ENCODE data around the gene MAP3K1.

Gene MAP3K1

DNA sequence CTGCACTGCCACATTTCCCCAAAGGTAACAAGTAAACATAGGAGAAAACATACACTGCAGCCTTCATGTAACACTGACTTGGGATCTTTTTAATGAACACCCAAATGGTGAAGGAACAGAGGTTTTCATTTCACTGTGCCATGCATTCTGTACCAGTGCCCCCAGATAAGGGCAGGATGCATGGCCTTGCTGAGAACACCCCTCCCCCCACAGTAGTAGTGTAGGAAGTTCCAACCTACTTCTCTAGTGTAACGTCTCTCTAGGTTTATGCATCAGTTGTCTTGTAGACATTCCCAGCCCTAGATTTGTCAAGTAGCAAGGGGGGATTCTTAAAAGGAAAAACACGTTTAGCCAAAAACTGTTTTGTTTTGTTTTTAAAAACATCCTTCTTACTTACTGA is 29.9 kb downstream of the MAP3K1 start:
- H3K9me3 Mint-ChIP-seq = no peaks in the 10 kb centered on the region
- H3K4me1 Mint-ChIP-seq = peaks cover 42% of the 10 kb centered on the region
- peaks cover 3% of the 10 kb centered on the region for H3K36me3 Mint-ChIP-seq (ENCODE audit: low read depth)
- H3K27ac Mint-ChIP-seq = peak overlapping the region in 2 of 3 experiments; percentile 19 to 43
- H3K27me3 Mint-ChIP-seq (ENCODE audit: low read depth) = no peaks in the 10 kb centered on the region
- TF ChIP-seq, protein P1, sequence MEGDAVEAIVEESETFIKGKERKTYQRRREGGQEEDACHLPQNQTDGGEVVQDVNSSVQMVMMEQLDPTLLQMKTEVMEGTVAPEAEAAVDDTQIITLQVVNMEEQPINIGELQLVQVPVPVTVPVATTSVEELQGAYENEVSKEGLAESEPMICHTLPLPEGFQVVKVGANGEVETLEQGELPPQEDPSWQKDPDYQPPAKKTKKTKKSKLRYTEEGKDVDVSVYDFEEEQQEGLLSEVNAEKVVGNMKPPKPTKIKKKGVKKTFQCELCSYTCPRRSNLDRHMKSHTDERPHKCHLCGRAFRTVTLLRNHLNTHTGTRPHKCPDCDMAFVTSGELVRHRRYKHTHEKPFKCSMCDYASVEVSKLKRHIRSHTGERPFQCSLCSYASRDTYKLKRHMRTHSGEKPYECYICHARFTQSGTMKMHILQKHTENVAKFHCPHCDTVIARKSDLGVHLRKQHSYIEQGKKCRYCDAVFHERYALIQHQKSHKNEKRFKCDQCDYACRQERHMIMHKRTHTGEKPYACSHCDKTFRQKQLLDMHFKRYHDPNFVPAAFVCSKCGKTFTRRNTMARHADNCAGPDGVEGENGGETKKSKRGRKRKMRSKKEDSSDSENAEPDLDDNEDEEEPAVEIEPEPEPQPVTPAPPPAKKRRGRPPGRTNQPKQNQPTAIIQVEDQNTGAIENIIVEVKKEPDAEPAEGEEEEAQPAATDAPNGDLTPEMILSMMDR (IDR thresholded peaks at IDR 0.05; ENCODE audit: unreplicated experiment in 3 of 3) = no peak
- no peak overlapping the region for H3K4me3 Mint-ChIP-seq

DNA sequence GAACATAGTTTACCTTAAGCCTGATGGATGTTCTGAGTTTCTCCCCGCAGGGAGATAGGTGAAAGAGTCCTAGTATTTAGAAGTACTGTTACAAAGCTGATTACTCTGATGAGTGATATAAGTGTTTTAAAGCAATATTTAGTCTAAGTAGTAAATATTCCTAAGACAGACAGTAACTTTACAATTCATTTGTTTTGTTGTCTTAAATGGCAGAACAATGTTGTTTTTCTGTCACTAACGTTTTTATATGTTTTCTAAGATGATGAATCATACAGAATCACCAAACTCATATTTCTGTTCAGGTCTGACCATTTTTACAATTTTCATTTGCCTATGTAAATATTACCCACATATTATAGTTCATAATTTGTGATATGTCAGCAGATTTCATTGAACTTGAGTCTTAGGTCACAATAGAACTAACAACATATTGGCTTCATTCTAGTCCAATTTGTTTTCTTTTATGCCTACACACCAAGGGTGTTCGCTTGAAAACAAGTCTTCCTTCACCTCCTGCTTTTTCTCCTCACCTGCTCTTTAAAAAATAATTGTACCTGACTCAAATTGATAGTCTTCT is 30.6 kb downstream of the MAP3K1 start:
- Mint-ChIP-seq H3K27ac (peak overlapping the region in 1 of 3 experiments; percentile 26), H3K9me3 (no peaks in the 10 kb centered on the region), H3K4me1 (peaks cover 42% of the 10 kb centered on the region), H3K36me3 (ENCODE audit: low read depth) (peaks cover 3% of the 10 kb centered on the region), H3K4me3 (no peak overlapping the region), H3K27me3 (ENCODE audit: low read depth) (no peaks in the 10 kb centered on the region)
- TF ChIP-seq, protein P1 (IDR thresholded peaks at IDR 0.05; ENCODE audit: unreplicated experiment in 3 of 3) = no peak

DNA sequence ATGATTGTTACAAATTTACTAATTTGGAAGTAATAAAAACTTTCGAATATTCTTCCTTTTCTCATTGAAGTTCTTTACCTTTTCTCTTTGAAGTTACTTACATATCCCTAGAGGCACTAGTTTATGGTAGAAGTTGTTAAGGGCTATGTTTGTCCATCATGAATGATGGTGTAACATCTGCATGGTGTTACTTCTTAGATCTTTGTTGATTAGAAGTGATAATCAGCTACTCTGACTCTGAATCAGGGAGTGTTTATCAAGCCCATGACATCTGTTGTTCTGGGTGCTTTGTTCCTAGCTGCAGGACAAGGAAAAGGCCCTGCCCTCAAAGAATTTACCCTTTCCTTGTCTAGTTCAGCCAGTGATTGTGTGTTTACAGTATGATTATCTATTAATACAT is 32.9 kb downstream of the MAP3K1 start:
- H3K27me3 Mint-ChIP-seq (ENCODE audit: low read depth) = no peaks in the 10 kb centered on the region
- TF ChIP-seq, protein P1 (IDR thresholded peaks at IDR 0.05; ENCODE audit: unreplicated experiment in 3 of 3) = no peak
- H3K9me3 Mint-ChIP-seq = no peaks in the 10 kb centered on the region
- peak overlapping the region in 2 of 3 experiments; percentile 23 to 49 for H3K27ac Mint-ChIP-seq
- H3K36me3 Mint-ChIP-seq (ENCODE audit: low read depth) = peaks cover 3% of the 10 kb centered on the region
- peaks cover 48% of the 10 kb centered on the region for H3K4me1 Mint-ChIP-seq
- H3K4me3 Mint-ChIP-seq = no peak overlapping the region

DNA sequence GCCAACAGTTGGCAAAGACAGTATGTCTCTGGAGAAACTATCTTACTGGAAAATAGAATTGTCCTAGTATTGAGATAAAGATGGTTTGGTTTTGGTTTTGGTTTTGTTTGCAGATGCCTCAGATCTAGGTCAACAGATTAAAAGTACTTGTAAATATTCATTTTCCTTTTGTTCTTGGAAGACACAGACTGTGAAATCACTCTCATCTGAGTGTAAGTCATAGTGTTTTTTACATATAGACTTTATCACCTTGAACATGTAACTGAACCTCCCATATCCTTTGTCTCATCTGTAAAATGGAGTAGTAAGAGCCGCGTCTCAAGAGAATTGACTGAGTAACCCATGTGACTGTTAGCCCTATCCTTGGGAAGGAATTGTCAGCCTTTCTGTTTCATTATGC is 34.3 kb downstream of the MAP3K1 start:
- Mint-ChIP-seq H3K4me1 (peaks cover 55% of the 10 kb centered on the region), H3K4me3 (no peak overlapping the region)

DNA sequence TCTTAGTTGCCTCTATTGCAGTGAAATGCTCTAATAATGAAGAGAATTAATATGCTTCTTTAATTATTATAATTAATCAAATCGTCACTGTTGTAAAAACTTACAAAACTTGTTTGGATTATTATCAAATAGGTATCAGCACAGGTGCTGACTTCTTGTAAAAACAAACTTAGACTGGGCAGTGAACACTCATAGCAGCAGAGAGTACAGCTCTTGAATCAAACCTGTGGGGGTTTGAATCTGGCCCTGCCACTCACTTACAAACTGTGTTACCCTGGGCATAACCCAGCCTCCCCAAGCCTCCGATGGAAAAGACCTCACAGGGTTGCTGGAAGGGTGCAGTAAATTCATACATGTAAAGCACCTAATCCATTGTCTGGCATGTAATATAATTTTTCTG is 35.1 kb downstream of the MAP3K1 start:
- H3K27ac Mint-ChIP-seq = no peak overlapping the region
- TF ChIP-seq, protein P1 (IDR thresholded peaks at IDR 0.05; ENCODE audit: unreplicated experiment in 3 of 3) = no peak
- H3K27me3 Mint-ChIP-seq (ENCODE audit: low read depth) = no peaks in the 10 kb centered on the region
- no peak overlapping the region for H3K4me3 Mint-ChIP-seq
- H3K9me3 Mint-ChIP-seq = no peaks in the 10 kb centered on the region
- peaks cover 58% of the 10 kb centered on the region for H3K4me1 Mint-ChIP-seq
- H3K36me3 Mint-ChIP-seq (ENCODE audit: low read depth) = no peaks in the 10 kb centered on the region

More for the DNA sequence above, 34.3 kb downstream of the MAP3K1 start:
- H3K27ac Mint-ChIP-seq = peak overlapping the region in 1 of 3 experiments; percentile 15
- no peaks in the 10 kb centered on the region for H3K27me3 Mint-ChIP-seq (ENCODE audit: low read depth)
- no peaks in the 10 kb centered on the region for H3K36me3 Mint-ChIP-seq (ENCODE audit: low read depth)
- no peaks in the 10 kb centered on the region for H3K9me3 Mint-ChIP-seq
- TF ChIP-seq, protein P1 (IDR thresholded peaks at IDR 0.05; ENCODE audit: unreplicated experiment in 3 of 3) = no peak

DNA sequence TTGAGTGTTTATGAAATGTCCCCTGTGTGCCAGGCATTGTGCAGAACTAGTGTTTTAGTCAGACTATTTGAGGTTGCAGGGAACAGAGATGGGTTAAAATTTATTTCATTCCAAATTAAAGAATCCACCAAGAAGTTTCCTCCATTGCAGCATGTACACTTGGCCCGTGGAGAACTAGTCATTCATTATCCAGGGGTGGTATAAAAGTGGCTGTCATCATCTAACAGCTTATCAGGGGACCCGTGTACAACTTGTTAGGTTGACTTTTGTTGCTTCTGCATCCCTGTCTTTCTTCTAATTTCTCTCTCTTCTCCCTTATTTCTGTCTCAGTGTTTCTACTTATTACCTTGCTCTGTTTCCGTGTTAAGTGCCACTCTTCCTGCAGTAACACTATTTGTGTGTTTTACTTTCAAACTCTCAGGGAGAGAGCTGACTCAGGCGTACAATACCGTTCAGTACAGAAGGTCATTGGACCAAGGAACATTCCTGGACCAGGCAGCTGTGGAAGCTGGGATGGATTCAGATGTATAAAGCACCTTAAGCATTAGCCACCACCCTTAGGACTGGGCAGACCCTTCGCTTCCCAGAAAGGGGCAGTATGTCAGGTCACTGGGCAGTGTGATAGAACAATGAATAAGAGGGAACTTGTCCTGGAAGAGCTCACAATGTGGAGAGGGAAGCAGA is 36.1 kb downstream of the MAP3K1 start:
- no peaks in the 10 kb centered on the region for H3K27me3 Mint-ChIP-seq (ENCODE audit: low read depth)
- H3K9me3 Mint-ChIP-seq = no peaks in the 10 kb centered on the region
- TF ChIP-seq, protein P1 (IDR thresholded peaks at IDR 0.05; ENCODE audit: unreplicated experiment in 3 of 3) = no peak
- H3K27ac Mint-ChIP-seq = peak overlapping the region; percentile 24 to 80 (median 46)
- H3K36me3 Mint-ChIP-seq (ENCODE audit: low read depth) = no peaks in the 10 kb centered on the region
- peaks cover 57% of the 10 kb centered on the region for H3K4me1 Mint-ChIP-seq
- H3K4me3 Mint-ChIP-seq = peak overlapping the region in 2 of 3 experiments; percentile 0 to 24
